Prostate gland (tissue), 2 donors: ENCODE results near the gene TEAD4. TPM values are rescaled to one million over a fixed set of nuclear protein-coding genes. Genes with fewer than 3 reads are reported as not detected.

ENCODE experiments used
- DNase-seq: peaks from one replicate; pipeline ENCODE4 v3.0.0-alpha.2; 2019; ENCODE audit warnings: low spot score
- H3K27ac ChIP-seq, 2 donors: fragments of 200-600 bp; sonication (generic); 2 replicates each; pipeline ENCODE4 v1.5.1; 2017 to 2019
- H3K27me3 ChIP-seq: fragments of 200-600 bp; sonication (generic); replicated peaks from 2 replicates; pipeline ENCODE4 v1.5.1; 2019; ENCODE audit not compliant: insufficient read depth
- H3K36me3 ChIP-seq, 2 donors: fragments of 200-600 bp; sonication (generic); 1 replicate in 1 of 2; 2 replicates in 1 of 2; pipeline versions ENCODE4 v1.5.1 to v1.8.1; 2017 to 2019
- H3K4me1 ChIP-seq: fragments of 200-600 bp; sonication (generic); replicated peaks from 2 replicates; pipeline ENCODE4 v1.5.1; 2019
- H3K4me3 ChIP-seq, 2 donors: fragments of 200-600 bp; sonication (generic); 2 replicates each; pipeline ENCODE4 v1.5.1; 2017 to 2019
- H3K9me3 ChIP-seq: fragments of 200-600 bp; sonication (generic); 2 replicates; pipeline ENCODE4 v1.5.1; 2017
- CTCF ChIP-seq, 4 experiments: fragments of 200-600 bp in 2 of 4; fragments of 450-650 bp in 2 of 4; sonication (generic) in 2 of 4; IDR thresholded peaks; 1 replicate in 3 of 4; 2 replicates in 1 of 4; pipeline ENCODE4 v1.5.1; 2016 to 2019; ENCODE audit warnings: antibody characterized with exemption in 4 of 4, mild to moderate bottlenecking in 2 of 4, moderate library complexity in 2 of 4
- POLR2A ChIP-seq: fragments of 450-650 bp; IDR thresholded peaks from one replicate; pipeline ENCODE4 v1.6.1; 2016; ENCODE audit warnings: antibody characterized with exemption, mild to moderate bottlenecking
- POLR2AphosphoS5 ChIP-seq: sonication (generic); formaldehyde crosslinking; IDR thresholded peaks from one replicate; pipeline ENCODE4 v1.6.1; 2017; ENCODE audit warnings: antibody characterized with exemption
- WGBS: methylation state at CpG from one replicate; pipeline ENCODE4 v1.1.5; 2018; 5-methylcytosine and 5-hydroxymethylcytosine counted together
- intact Hi-C: fragments of 100-400 bp; cut with DNase I; formaldehyde crosslinking; loops from one replicate; pipeline ENCODE4 v1.14.2; 2022
- total RNA-seq, 2 donors: library from RNA; depleted of rRNA; stranded (reverse); fragments of >200 nt; gene quantifications; one replicate each; pipeline ENCODE4 v1.1.0, GENCODE V29; 2016

TEAD4 gene
- total RNA-seq, 2 donors from 2014 or later, result 9.9 to 20.9 TPM

GRCh38 chr12:2974560-2974971, 15.4 kb downstream of the TEAD4 start:
- TF ChIP-seq POLR2A, result no peak
- TF ChIP-seq POLR2AphosphoS5, result no peak
- no peak for TF ChIP-seq CTCF (IDR thresholded peaks at IDR 0.05)
- no peak for DNase-seq
- no peak overlapping the region for H3K27ac ChIP-seq
- intact Hi-C loops, result no loop called here
- no peaks in the 10 kb centered on the region for H3K4me1 ChIP-seq
- H3K9me3 ChIP-seq, result no peaks in the 10 kb centered on the region
- no peak overlapping the region for H3K4me3 ChIP-seq
- no peaks in the 10 kb centered on the region for H3K36me3 ChIP-seq
- H3K27me3 ChIP-seq, result no peaks in the 10 kb centered on the region
- 45% methylated on average over 10 of the region's 10 CpGs for WGBS

GRCh38 chr12:2976581-2976996, 17.4 kb downstream of the TEAD4 start:
- WGBS, result 86% methylated on average over 5 of the region's 6 CpGs
- Histone ChIP-seq H3K9me3 (no peaks in the 10 kb centered on the region), H3K27me3 (no peaks in the 10 kb centered on the region), H3K4me1 (no peaks in the 10 kb centered on the region), H3K4me3 (no peak overlapping the region), H3K36me3 (no peaks in the 10 kb centered on the region), H3K27ac (no peak overlapping the region)
- no peak for DNase-seq
- TF ChIP-seq POLR2AphosphoS5 (no peak), POLR2A (no peak), CTCF (IDR thresholded peaks at IDR 0.05) (no peak)
- intact Hi-C loops, result no loop called here

GRCh38 chr12:2977776-2978175, 18.6 kb downstream of the TEAD4 start:
- no peaks in the 10 kb centered on the region for H3K36me3 ChIP-seq
- DNase-seq, result no peak
- no peak overlapping the region for H3K4me3 ChIP-seq
- H3K27me3 ChIP-seq, result no peaks in the 10 kb centered on the region
- no peak for TF ChIP-seq POLR2AphosphoS5
- no peak for TF ChIP-seq CTCF (IDR thresholded peaks at IDR 0.05)
- TF ChIP-seq POLR2A, result no peak
- no peaks in the 10 kb centered on the region for H3K9me3 ChIP-seq
- no peak overlapping the region for H3K27ac ChIP-seq
- 84% methylated on average over 5 of the region's 5 CpGs for WGBS
- H3K4me1 ChIP-seq, result no peaks in the 10 kb centered on the region
- intact Hi-C loops, result no loop called here

GRCh38 chr12:2979806-2980205, 20.6 kb downstream of the TEAD4 start:
- DNase-seq, result no peak
- 92% methylated on average over 4 of the region's 4 CpGs for WGBS
- Histone ChIP-seq H3K9me3 (no peaks in the 10 kb centered on the region), H3K4me3 (no peak overlapping the region), H3K27me3 (no peaks in the 10 kb centered on the region), H3K36me3 (no peaks in the 10 kb centered on the region), H3K27ac (no peak overlapping the region), H3K4me1 (no peaks in the 10 kb centered on the region)
- TF ChIP-seq POLR2AphosphoS5, result no peak
- no peak for TF ChIP-seq CTCF (IDR thresholded peaks at IDR 0.05)
- no peak for TF ChIP-seq POLR2A
- intact Hi-C loops, result no loop called here

GRCh38 chr12:2980630-2981029, 21.4 kb downstream of the TEAD4 start:
- Histone ChIP-seq H3K36me3 (no peaks in the 10 kb centered on the region), H3K27ac (no peak overlapping the region), H3K27me3 (no peaks in the 10 kb centered on the region), H3K4me1 (no peaks in the 10 kb centered on the region), H3K9me3 (no peaks in the 10 kb centered on the region), H3K4me3 (no peak overlapping the region)
- TF ChIP-seq POLR2A (no peak), CTCF (IDR thresholded peaks at IDR 0.05) (no peak), POLR2AphosphoS5 (no peak)
- no peak for DNase-seq
- WGBS, result 81% methylated on average over 7 of the region's 7 CpGs
- intact Hi-C loops, result no loop called here
